ENCODE results near the gene LARP4B. TPM values are rescaled to one million over a fixed set of nuclear protein-coding genes. Genes with fewer than 3 reads are reported as not detected.
A peak's percentile ranks its signal among the peaks of the same experiment; 100 is the strongest.

LARP4B gene
- total and polyA plus RNA-seq, 2 of the 13 experiments (the other 11 are each of a cell fraction or from before 2014, with no cell fraction given) = 19.5 to 30.2 TPM

GRCh38 chr10:788796-789748, 142.4 kb downstream of the LARP4B start (continued):
- TF ChIP-seq, protein P1, sequence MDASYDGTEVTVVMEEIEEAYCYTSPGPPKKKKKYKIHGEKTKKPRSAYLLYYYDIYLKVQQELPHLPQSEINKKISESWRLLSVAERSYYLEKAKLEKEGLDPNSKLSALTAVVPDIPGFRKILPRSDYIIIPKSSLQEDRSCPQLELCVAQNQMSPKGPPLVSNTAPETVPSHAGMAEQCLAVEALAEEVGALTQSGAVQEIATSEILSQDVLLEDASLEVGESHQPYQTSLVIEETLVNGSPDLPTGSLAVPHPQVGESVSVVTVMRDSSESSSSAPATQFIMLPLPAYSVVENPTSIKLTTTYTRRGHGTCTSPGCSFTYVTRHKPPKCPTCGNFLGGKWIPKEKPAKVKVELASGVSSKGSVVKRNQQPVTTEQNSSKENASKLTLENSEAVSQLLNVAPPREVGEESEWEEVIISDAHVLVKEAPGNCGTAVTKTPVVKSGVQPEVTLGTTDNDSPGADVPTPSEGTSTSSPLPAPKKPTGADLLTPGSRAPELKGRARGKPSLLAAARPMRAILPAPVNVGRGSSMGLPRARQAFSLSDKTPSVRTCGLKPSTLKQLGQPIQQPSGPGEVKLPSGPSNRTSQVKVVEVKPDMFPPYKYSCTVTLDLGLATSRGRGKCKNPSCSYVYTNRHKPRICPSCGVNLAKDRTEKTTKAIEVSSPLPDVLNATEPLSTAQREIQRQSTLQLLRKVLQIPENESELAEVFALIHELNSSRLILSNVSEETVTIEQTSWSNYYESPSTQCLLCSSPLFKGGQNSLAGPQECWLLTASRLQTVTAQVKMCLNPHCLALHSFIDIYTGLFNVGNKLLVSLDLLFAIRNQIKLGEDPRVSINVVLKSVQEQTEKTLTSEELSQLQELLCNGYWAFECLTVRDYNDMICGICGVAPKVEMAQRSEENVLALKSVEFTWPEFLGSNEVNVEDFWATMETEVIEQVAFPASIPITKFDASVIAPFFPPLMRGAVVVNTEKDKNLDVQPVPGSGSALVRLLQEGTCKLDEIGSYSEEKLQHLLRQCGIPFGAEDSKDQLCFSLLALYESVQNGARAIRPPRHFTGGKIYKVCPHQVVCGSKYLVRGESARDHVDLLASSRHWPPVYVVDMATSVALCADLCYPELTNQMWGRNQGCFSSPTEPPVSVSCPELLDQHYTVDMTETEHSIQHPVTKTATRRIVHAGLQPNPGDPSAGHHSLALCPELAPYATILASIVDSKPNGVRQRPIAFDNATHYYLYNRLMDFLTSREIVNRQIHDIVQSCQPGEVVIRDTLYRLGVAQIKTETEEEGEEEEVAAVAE (CRISPR knock-in tag; IDR thresholded peaks at IDR 0.05; ENCODE audit: borderline replicate concordance) = no peak
- TF ChIP-seq RERE (CRISPR knock-in tag; IDR thresholded peaks at IDR 0.05; ENCODE audit: low read depth) (no peak), SOX6 (IDR thresholded peaks at IDR 0.05) (no peak), SOX6 (CRISPR knock-in tag; IDR thresholded peaks at IDR 0.05) (peak; percentile 30; the same call in 1 of the 2 replicates), BRCA1 (CRISPR knock-in tag; IDR thresholded peaks at IDR 0.05) (no peak), ZNF296 (CRISPR knock-in tag; conservative IDR thresholded peaks at IDR 0.05) (no peak), ASH2L (IDR thresholded peaks at IDR 0.05; ENCODE audit: insufficient read length, low read depth, low read length) (no peak), ZNF589 (CRISPR knock-in tag; conservative IDR thresholded peaks at IDR 0.05) (no peak), ZNF256 (CRISPR knock-in tag; conservative IDR thresholded peaks at IDR 0.05) (0 out of 2 replicates have a peak, but pooled peaks have one; percentile 29), RNF2 (conservative IDR thresholded peaks at IDR 0.05; ENCODE audit: low read depth) (peak; percentile 76), ZNF496 (CRISPR knock-in tag; IDR thresholded peaks at IDR 0.05; ENCODE audit: insufficient replicate concordance) (no peak)
- TF ChIP-seq, protein P2, sequence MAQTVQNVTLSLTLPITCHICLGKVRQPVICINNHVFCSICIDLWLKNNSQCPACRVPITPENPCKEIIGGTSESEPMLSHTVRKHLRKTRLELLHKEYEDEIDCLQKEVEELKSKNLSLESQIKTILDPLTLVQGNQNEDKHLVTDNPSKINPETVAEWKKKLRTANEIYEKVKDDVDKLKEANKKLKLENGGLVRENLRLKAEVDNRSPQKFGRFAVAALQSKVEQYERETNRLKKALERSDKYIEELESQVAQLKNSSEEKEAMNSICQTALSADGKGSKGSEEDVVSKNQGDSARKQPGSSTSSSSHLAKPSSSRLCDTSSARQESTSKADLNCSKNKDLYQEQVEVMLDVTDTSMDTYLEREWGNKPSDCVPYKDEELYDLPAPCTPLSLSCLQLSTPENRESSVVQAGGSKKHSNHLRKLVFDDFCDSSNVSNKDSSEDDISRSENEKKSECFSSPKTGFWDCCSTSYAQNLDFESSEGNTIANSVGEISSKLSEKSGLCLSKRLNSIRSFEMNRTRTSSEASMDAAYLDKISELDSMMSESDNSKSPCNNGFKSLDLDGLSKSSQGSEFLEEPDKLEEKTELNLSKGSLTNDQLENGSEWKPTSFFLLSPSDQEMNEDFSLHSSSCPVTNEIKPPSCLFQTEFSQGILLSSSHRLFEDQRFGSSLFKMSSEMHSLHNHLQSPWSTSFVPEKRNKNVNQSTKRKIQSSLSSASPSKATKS (CRISPR knock-in tag; IDR thresholded peaks at IDR 0.05) = no peak
- TF ChIP-seq, protein P3, sequence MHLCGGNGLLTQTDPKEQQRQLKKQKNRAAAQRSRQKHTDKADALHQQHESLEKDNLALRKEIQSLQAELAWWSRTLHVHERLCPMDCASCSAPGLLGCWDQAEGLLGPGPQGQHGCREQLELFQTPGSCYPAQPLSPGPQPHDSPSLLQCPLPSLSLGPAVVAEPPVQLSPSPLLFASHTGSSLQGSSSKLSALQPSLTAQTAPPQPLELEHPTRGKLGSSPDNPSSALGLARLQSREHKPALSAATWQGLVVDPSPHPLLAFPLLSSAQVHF (CRISPR knock-in tag; IDR thresholded peaks at IDR 0.05) = no peak
